Pulmonary artery endothelial cell (primary cell): ENCODE measurements around the gene CEP112. TPM values are rescaled to one million over a fixed set of nuclear protein-coding genes. Genes with fewer than 3 reads are reported as not detected.

ENCODE experiments used
- DNase-seq: peaks from one replicate; pipeline ENCODE4 v3.0.0-alpha.2; 2011; ENCODE audit warnings: low read depth, low spot score
- total RNA-seq: library from RNA; depleted of rRNA; stranded (reverse); fragments of >200 nt; gene quantifications from 2 replicates; pipeline ENCODE4 v1.2.3, GENCODE V29; 2014

CEP112 gene
- total RNA-seq, 1 donor from 2014 or later = 7.2 TPM

- DNase-seq = no peak
Measured at GRCh38 chr17:65936013-65936412, 255.9 kb downstream of the CEP112 start.

- no peak for DNase-seq
Measured at GRCh38 chr17:65933290-65933689, 258.6 kb downstream of the CEP112 start.

DNA sequence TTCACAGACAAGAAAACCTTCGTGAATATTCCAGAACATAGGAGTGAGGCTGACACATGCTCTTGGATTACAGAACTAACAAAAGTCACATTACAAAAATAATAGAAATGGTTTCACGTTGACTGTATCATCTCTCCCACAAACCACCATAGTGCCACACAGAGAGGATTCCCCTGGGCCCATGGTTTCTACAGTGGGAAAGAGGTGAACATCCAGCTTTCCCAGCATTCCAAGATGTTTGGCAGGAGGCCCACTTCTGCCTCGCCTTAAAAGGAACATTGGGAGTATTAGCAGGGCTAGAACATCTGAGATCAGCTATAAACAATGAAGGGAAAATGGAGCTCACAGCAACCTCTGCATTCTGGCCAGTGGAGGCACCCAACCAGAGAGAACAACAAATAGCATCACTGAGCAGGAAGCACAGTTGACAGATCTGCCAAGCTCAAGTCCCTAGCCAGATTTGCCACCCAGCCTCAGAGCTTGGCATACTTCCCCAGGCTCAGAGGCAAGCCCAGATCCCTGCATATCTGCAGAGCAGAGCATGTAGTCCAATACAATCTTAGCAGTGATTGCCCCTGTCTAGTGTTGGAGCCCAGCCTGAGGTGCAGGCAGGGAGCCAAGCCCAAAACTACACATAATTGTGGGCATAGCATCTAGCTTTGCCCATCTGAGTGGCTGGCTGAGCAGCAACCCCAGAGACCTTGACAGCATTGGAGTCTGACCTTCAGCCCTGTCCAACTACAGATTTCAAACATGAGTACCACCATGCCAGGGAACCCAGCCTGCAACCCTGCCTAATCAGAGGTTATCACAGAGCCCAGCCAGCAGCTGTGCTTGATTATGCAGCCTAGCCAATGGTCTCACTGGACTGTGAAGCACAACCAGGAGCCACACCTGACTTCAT, 260.4 kb downstream of the CEP112 start:
- no peak for DNase-seq

DNA sequence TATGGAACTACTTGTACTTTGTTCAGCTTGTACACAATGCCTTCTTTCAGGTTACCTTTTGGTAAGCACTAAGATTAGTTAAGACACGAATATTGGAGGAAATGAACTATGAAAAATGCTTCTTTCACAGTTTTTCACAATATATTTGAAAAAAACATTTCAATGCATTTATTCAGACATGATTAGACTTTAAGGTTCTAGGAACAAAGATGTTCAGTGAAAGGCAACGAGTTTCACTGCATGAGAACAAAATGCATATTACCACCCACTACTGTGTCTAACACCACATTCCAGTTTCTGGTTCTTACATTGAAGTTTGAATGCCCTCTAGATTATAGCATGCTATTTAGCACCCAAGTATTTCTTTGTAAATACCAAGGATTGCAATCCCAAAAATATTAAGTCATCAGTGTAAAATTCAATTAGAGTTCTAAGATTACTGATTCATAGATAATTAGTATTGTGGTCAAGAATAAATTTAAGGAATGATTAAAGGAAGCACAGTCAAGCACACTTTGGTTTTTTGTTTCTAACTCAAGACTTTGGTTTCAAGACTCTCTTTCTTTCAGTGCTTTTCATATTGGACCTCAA, 261.7 kb downstream of the CEP112 start:
- DNase-seq = no peak

DNA sequence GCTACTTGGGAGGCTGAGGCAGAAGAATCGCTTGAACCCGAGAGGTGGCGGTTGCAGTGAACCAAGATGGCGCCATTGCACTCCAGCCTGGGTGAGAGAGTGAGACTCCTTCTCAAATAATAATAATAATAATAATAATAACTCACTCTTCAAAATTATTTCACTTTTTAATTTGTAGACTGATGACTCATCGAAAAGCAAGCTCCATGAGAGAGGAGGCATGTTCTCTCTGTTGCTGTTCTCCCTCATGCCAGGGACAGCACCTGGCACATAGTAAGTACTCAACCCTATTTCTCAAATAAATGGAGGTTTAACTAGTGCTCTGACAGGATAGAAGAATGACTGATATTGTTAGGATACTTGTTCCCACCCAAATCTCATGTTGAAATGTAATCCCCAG, 265.3 kb downstream of the CEP112 start:
- DNase-seq = no peak

- no peak for DNase-seq
Measured at GRCh38 chr17:65925606-65926307, 266.2 kb downstream of the CEP112 start.

DNA sequence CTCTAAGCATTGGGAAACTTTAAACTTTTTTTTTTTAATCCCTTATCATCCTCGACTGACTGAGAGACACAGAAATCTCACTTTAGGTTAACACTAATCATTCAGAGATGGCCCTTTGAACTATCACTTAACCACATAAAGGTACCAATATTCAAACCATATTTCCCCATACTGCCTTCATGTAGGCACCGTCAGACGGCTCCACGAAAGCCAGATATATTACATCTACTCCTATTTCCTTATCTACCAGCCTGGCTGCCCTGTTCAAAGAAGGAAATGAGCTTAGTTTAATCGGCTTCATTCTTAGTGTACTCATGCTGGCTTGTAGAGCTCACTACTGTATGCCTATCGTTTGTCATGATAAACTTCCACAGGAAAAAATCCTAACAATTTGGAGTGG, 270.9 kb downstream of the CEP112 start:
- no peak for DNase-seq

DNA sequence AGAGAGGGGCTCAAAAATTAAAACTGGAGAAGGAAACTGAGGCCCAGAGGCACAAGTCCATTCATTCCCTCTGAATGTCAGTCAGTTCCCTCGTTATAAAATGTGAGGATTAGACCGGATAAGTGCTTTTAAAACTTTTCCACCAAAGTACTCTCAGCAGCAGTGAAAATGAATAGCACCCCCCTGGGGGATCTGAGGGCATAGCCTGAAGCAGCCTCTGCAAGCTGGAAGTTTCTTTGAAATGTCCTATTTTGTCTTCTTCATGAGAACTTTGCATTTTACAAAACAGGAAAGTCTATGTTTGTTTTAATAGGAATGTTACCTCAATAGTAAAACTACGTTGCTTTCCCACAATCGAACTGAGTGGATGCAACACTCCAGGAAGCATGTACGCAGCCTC, 273.0 kb downstream of the CEP112 start:
- peak; percentile 7 for DNase-seq

GRCh38 chr17:65918500-65918899, 273.4 kb downstream of the CEP112 start:
- DNase-seq = peak; percentile 73

DNA sequence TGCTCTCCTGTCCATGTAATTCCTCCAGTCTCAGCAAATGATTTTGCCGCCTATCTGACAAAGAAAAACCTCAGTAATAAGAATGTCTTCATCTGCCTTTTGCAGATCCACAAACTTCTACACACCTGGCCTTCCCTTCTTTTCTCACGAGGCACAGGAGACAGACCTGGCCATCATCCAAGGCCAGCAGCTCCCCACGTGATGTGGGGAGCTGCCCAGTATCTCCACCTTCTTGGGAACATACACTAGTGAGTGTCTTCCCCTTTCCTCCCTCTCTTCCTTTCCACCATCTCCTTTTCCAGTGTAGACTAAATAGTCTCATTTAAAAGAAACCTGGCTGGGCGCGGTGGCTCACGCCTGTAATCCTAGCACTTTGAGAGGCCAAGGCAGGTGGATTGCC, 274.4 kb downstream of the CEP112 start:
- no peak for DNase-seq

GRCh38 chr17:65916425-65916824, 275.5 kb downstream of the CEP112 start:
- no peak for DNase-seq

DNA sequence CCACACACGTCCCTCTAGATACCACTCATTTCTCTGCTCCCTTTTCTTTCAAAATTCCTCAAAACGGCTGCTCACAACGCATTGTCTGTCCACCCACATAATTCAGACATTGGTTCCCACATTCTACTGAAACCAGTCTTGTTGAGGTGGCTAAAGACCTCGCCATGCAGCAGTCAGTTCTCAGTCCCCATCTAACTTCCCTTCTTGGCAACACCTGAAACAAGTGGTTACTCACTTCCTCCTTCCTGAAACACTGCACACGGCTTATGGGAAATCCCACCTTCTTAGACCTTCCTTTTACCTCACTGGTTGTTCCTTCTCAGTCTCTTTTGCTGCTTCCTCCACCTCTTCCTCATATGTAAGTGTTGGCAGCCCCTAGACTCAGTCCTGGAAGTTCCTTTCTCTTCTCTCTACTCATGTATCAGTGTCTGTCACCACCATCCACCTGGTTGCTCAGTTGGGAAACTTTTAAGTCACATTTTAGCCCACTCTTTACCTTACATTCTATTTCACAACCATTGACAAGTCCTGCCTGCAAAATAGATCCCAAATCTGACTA, 277.1 kb downstream of the CEP112 start:
- DNase-seq = peak; percentile 44

DNA sequence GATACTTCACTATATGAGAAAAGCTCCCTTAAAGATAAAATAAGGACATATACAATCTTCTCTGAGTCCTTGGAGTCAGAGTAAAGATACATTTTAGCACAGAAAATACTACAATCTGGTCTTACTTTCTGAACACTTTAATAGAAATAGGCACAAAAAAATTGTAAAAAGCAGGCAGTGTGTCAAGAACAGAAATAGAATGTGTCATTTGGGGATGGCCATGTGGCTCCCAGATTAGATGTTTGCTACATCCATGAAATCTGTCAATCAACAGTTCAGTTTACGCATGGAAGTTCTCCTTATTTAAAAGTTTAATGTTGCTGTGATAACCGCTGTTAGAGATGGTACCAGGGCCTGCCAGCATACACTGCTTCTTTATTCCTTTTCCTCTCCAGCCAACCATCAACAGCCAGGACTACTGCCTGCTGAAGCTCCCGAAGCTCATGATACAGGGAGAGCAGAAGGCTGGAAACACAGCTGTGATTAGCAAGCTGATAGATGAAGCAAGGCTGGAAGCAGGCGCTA, 278.5 kb downstream of the CEP112 start:
- no peak for DNase-seq

DNA sequence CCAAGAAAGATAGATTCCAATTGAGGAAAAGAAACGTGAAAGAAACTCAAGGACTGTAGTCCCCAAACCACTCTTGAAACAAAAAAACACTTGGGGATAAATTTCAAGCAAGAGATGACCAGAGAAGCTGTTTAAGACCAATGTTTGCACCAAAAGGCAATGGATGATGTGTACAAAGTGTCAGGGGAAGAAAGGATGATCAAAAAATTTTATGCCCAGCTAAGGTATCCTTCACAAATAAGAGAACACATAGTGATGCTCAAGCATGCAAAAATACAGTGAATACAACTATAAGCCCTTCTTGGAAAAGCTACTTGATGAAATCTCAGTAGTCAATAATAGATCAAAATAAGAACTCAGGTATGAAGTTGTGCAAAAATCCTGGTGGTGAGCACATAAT, 281.1 kb downstream of the CEP112 start:
- no peak for DNase-seq

DNA sequence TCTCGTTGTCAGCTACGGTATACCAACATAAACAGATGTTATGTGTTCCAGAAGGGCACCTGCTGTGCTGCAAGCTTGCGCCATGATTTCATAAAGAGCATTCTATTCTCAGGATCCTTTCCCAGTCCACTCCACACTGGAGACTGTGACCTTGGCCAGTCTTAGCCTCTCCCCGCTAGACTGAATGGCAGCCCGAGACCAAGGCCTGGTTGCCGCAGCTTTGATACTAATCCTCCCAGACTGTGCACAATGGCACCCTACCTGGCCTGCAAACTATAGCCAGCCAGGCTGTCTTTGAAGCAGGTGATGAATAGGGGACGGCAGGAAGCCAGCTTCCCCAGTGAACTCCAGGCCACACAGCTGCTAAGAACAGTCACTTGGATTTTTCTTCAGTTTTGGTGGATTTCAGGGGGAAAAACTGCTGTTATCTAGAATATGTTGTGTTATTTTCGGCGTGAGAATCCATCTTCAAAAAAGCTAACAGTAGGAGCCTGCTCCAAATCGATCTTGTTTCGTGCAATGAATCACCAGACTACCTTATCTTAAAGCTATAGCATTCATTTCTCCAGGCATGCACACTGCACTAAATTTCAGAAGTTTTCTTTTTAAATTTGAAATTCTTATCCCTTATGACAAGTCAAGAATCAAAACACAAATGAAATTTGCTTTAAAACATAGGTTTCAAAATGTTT, 289.0 kb downstream of the CEP112 start:
- no peak for DNase-seq

GRCh38 chr17:65902155-65902554, 289.8 kb downstream of the CEP112 start:
- no peak for DNase-seq

DNA sequence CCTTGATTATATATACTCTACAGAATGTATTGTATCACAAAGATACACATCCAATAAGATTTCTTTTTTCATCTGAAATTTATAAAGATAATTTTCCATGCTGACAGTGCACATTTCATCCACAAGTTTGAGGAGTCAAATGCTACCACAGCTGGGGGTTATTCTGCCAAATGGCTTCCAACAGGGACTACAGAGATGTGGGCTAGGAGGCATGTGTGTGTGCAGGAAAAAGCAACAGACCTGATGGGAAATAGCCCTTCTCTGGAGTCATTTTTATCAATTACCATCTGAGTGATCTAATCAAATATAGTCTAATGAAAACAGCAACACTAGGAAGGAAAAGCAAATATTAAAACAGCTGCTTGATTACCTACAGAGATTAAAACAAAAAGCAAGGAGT, 290.5 kb downstream of the CEP112 start:
- DNase-seq = no peak

- DNase-seq = no peak
Measured at GRCh38 chr17:65900216-65900615, 291.7 kb downstream of the CEP112 start.

DNA sequence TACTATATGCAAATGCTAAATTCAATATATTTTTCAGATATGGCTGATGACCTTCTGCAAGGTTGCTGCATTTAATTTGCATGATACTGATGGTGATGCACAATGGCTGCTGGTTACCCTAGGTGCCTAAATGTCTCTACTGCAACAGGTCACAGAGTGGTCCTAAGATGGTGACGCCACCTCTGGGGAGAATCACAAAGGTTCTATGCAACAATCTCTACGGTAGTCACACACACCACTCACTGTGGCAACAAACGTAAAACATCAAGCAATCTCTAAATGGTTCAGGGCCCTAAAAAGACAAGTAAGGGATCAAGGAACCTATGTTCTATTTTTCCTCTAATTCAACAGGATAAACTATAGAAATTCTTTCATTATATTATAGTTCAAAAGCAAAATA, 293.3 kb downstream of the CEP112 start:
- no peak for DNase-seq

GRCh38 chr17:65896889-65897288, 295.0 kb downstream of the CEP112 start:
- DNase-seq = no peak

DNA sequence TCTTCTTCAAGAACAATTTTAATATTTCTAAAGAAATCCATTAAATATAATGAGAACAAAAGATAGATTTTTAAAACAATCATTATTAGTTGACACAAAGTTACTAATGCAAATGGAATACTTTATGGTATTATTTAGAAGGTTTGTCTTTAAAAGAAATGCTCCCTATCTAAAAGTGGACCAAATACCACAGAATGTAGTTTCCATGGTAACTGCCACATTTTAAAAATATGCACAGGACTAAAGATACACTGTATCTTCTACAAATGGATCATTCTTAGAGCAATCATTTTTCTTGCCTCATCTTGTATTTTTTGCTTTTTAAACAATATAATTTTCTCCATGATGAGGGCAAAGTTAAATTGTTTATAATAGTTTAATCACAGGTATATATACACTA, 296.0 kb downstream of the CEP112 start:
- no peak for DNase-seq
